SK-N-SH treated with all-trans-retinoic acid at 6 μM for 48 hours (cell line): ENCODE results near the gene PAIP1.

Source experiments
- ATAC-seq: fragments of 200-7000 bp; cut with Tn5 transposase; 3 replicates; pipeline ENCODE4 v1.9.1; 2020; ENCODE audit warnings: mild to moderate bottlenecking, moderate library complexity
- ARNTL ChIP-seq: fragments of 450-650 bp; formaldehyde crosslinking; IDR thresholded peaks from 2 replicates; pipeline ENCODE4 v1.5.0; 2020; ENCODE audit warnings: low read depth, mild to moderate bottlenecking, moderate library complexity, borderline replicate concordance
- BACH2 ChIP-seq: fragments of 250-450 bp; sonication (Bioruptor Pico); IDR thresholded peaks from 2 replicates; pipeline ENCODE4 v1.9.0; 2021; ENCODE audit warnings: mild to moderate bottlenecking, borderline replicate concordance
- CREB5 ChIP-seq: fragments of 250-450 bp; sonication (Bioruptor Pico); IDR thresholded peaks from 2 replicates; pipeline ENCODE4 v1.5.1; 2020; ENCODE audit warnings: low read depth, mild to moderate bottlenecking, moderate library complexity
- CSDC2 ChIP-seq: fragments of 250-450 bp; sonication (Bioruptor Pico); IDR thresholded peaks from 2 replicates; pipeline ENCODE4 v1.5.0; 2020; ENCODE audit warnings: mild to moderate bottlenecking, moderate library complexity
- CSRNP3 ChIP-seq: fragments of 250-450 bp; sonication (Bioruptor Pico); IDR thresholded peaks from 2 replicates; pipeline ENCODE4 v1.5.1; 2021; ENCODE audit warnings: mild to moderate bottlenecking, moderate library complexity
- ESRRG ChIP-seq: fragments of 250-450 bp; sonication (Bioruptor Pico); IDR thresholded peaks from 2 replicates; pipeline ENCODE4 v1.6.1; 2021; ENCODE audit warnings: mild to moderate bottlenecking
- GLIS3 ChIP-seq: fragments of 250-450 bp; sonication (Bioruptor Pico); IDR thresholded peaks from 2 replicates; pipeline ENCODE4 v1.5.0; 2020; ENCODE audit warnings: mild to moderate bottlenecking, moderate library complexity
- ISL1 ChIP-seq: fragments of 250-450 bp; sonication (Bioruptor Pico); IDR thresholded peaks from 2 replicates; pipeline ENCODE4 v2.1.2; 2022; ENCODE audit warnings: mild to moderate bottlenecking, moderate library complexity
- OSR1 ChIP-seq: fragments of 250-450 bp; sonication (Bioruptor Pico); IDR thresholded peaks from 2 replicates; pipeline ENCODE4 v1.8.0; 2022; ENCODE audit warnings: moderate library complexity, mild to moderate bottlenecking, inconsistent platforms
- PATZ1 ChIP-seq: fragments of 250-450 bp; sonication (Bioruptor Pico); IDR thresholded peaks from 2 replicates; pipeline ENCODE4 v1.8.0; 2020; ENCODE audit warnings: mild to moderate bottlenecking, moderate library complexity, borderline replicate concordance
- PPARA ChIP-seq: fragments of 250-450 bp; sonication (Bioruptor Pico); IDR thresholded peaks from 2 replicates; pipeline ENCODE4 v1.5.0; 2020; ENCODE audit warnings: mild to moderate bottlenecking, borderline replicate concordance
- RARB ChIP-seq: fragments of 250-450 bp; sonication (Bioruptor Pico); IDR thresholded peaks from 2 replicates; pipeline ENCODE4 v1.8.0; 2021; ENCODE audit warnings: mild to moderate bottlenecking, moderate library complexity
- SNAI2 ChIP-seq: fragments of 250-450 bp; sonication (Bioruptor Pico); IDR thresholded peaks from 2 replicates; pipeline ENCODE4 v1.5.0; 2020; ENCODE audit warnings: mild to moderate bottlenecking, moderate library complexity
- TCF4 ChIP-seq: fragments of 250-450 bp; sonication (Bioruptor Pico); IDR thresholded peaks from 2 replicates; pipeline ENCODE4 v1.8.0; 2021; ENCODE audit warnings: mild to moderate bottlenecking, moderate library complexity, borderline replicate concordance
- TOX ChIP-seq: fragments of 250-450 bp; sonication (Bioruptor Pico); IDR thresholded peaks from 2 replicates; pipeline ENCODE4 v1.8.0; 2021; ENCODE audit warnings: mild to moderate bottlenecking, moderate library complexity, borderline replicate concordance
- TSHZ2 ChIP-seq: fragments of 250-450 bp; sonication (Bioruptor Pico); IDR thresholded peaks from 2 replicates; pipeline ENCODE4 v1.5.0; 2020; ENCODE audit warnings: mild to moderate bottlenecking, moderate library complexity
- ZC3H10 ChIP-seq: fragments of 250-450 bp; sonication (Bioruptor Pico); IDR thresholded peaks from 2 replicates; pipeline ENCODE4 v1.5.1; 2021; ENCODE audit warnings: mild to moderate bottlenecking, moderate library complexity
- ZFP3 ChIP-seq: fragments of 250-450 bp; sonication (Bioruptor Pico); IDR thresholded peaks from 2 replicates; pipeline ENCODE4 v1.5.0; 2020; ENCODE audit warnings: mild to moderate bottlenecking, moderate library complexity
- ZFP30 ChIP-seq: fragments of 450-650 bp; formaldehyde crosslinking; IDR thresholded peaks from 2 replicates; pipeline ENCODE4 v1.5.0; 2022; ENCODE audit warnings: mild to moderate bottlenecking, moderate library complexity
- ZNF565 ChIP-seq: fragments of 450-650 bp; formaldehyde crosslinking; conservative IDR thresholded peaks from 2 replicates; pipeline ENCODE4 v1.5.0; 2020; ENCODE audit warnings: low read depth, mild to moderate bottlenecking, moderate library complexity
- ZNF70 ChIP-seq: fragments of 450-650 bp; formaldehyde crosslinking; IDR thresholded peaks from 2 replicates; pipeline ENCODE4 v1.5.0; 2020; ENCODE audit warnings: mild to moderate bottlenecking, moderate library complexity

PAIP1 gene

GRCh38 chr5:43572357-43572756, 15.5 kb upstream of the PAIP1 start:
- TF ChIP-seq ZNF70 (CRISPR knock-in tag): no peak
- TF ChIP-seq RARB (CRISPR knock-in tag): no peak
- no peak for TF ChIP-seq ZFP3 (CRISPR knock-in tag)
- no peak for TF ChIP-seq ISL1 (CRISPR knock-in tag)
- TF ChIP-seq TOX: no peak
- TF ChIP-seq PPARA (CRISPR knock-in tag): no peak
- TF ChIP-seq GLIS3 (CRISPR knock-in tag): no peak
- TF ChIP-seq ZC3H10: no peak
- no peak for TF ChIP-seq BACH2 (CRISPR knock-in tag)
- no peak for TF ChIP-seq ZFP30
- no peak for TF ChIP-seq SNAI2
- TF ChIP-seq CSRNP3: no peak
- no peak for TF ChIP-seq TSHZ2
- TF ChIP-seq OSR1 (CRISPR knock-in tag): no peak
- no peak for ATAC-seq

GRCh38 chr5:43571237-43571636, 14.4 kb upstream of the PAIP1 start:
- TF ChIP-seq TOX: no peak
- TF ChIP-seq PATZ1 (CRISPR knock-in tag): no peak
- no peak for ATAC-seq

GRCh38 chr5:43570450-43571158, 13.7 kb upstream of the PAIP1 start:
- no peak for ATAC-seq
- TF ChIP-seq RARB (CRISPR knock-in tag): no peak
- TF ChIP-seq BACH2 (CRISPR knock-in tag): no peak
- no peak for TF ChIP-seq PPARA (CRISPR knock-in tag)
- TF ChIP-seq CSRNP3: no peak
- no peak for TF ChIP-seq ZFP3 (CRISPR knock-in tag)
- TF ChIP-seq SNAI2: no peak
- no peak for TF ChIP-seq CREB5 (CRISPR knock-in tag)
- no peak for TF ChIP-seq ARNTL (CRISPR knock-in tag)

GRCh38 chr5:43569236-43569746, 12.4 kb upstream of the PAIP1 start:
- TF ChIP-seq RARB (CRISPR knock-in tag): no peak
- no peak for TF ChIP-seq CSDC2 (CRISPR knock-in tag)
- TF ChIP-seq ZNF565: no peak
- TF ChIP-seq BACH2 (CRISPR knock-in tag): no peak
- TF ChIP-seq TOX: no peak
- TF ChIP-seq ESRRG: no peak
- TF ChIP-seq ZFP3 (CRISPR knock-in tag): no peak
- TF ChIP-seq ISL1 (CRISPR knock-in tag): no peak
- TF ChIP-seq ARNTL (CRISPR knock-in tag): no peak
- no peak for TF ChIP-seq TSHZ2
- no peak for TF ChIP-seq ZFP30
- no peak for TF ChIP-seq OSR1 (CRISPR knock-in tag)
- no peak for TF ChIP-seq TCF4
- TF ChIP-seq ZC3H10: no peak
- no peak for ATAC-seq
